ENCODE results near the gene FBXL16.
A peak's percentile ranks its signal among the peaks of the same experiment; 100 is the strongest.
"Not testable (repeated sequence)": the region's sequence is repeated elsewhere in the genome, so short reads cannot be mapped to it uniquely, and the experiment has no call there.

FBXL16 gene

DNA sequence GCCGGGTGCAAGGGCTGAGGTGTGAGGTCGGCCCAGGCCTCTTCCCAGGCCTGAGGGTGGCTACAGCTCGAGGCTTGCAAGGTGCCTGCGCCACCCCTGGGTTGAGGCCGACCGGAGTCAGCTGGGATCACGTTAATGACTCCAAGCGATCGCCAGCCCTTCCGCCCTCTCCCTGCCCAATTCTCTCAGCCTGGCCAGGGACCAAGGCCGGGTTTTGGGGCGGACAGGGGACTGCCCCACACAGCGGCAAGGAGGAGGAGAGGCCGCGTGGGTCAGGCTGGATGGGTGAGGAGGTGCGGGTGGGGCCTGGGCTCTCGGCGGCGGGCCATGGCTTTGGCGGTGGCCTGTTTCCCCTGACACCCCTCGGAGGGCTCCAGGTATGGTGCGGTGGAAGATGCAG lies 12.2 kb downstream of the FBXL16 start:
- Histone ChIP-seq H3K27me3 (ENCODE audit: low read depth, low read length) (no peaks in the 10 kb centered on the region), H3K4me3 (ENCODE audit: low read length) (no peak overlapping the region)

DNA sequence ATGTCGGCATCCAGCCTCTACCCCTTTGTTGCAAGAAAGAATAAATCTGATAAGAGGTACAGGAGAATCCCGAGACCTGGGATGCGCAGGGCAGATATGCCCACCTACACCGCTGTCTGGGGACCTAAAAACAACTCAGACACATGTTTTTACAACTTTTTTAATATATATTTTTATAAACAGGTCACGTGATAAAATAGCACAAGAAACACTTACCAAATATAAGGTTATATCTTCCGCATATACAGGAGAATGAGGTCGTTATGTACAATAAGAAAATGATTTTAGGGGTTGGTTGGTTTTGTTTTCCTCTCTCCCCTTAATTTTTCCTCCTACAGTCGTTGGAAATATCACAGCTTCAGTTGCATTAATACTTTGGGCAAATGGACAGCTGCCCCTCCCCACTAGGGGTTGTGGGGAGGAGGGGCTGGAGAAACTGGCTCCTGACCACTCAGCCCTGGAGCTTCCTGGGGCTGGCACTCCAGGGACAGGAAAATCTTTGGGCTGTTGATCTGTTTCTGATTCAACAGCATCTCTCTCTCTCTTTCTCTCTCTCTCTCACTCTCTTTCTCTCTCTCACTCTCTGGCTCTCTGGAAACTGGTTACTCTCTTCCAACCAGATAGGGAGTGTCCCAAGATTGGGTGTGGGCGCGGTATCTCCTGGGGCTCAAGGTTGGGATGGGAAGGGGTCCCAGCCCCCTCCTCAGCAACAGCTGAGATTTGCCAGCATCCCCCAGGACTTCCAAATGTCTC lies 13.1 kb downstream of the FBXL16 start:
- no peaks in the 10 kb centered on the region for H3K27me3 ChIP-seq (ENCODE audit: low read depth, low read length)
- H2AFZ ChIP-seq (ENCODE audit: low read depth, low read length), result no peak overlapping the region
- H3K27ac ChIP-seq (ENCODE audit: low read length), result no peak overlapping the region
- no peak overlapping the region for H3K9ac ChIP-seq (ENCODE audit: low read length)
- H3K79me2 ChIP-seq (ENCODE audit: low read length), result peaks cover 15% of the 10 kb centered on the region
- no peak overlapping the region for H3K4me3 ChIP-seq (ENCODE audit: low read length)
- no peaks in the 10 kb centered on the region for H3K36me3 ChIP-seq (replicated peaks; ENCODE audit: low read depth, low read length)
- H3K9me3 ChIP-seq (ENCODE audit: insufficient read depth, low read length), result no peaks in the 10 kb centered on the region
- H4K20me1 ChIP-seq (ENCODE audit: insufficient read depth, low read length), result no peaks in the 10 kb centered on the region
- H3K4me2 ChIP-seq (ENCODE audit: low read length), result no peak overlapping the region
- peaks cover 9% of the 10 kb centered on the region for H3K4me1 ChIP-seq (ENCODE audit: low read length)
- TF ChIP-seq, protein P1, sequence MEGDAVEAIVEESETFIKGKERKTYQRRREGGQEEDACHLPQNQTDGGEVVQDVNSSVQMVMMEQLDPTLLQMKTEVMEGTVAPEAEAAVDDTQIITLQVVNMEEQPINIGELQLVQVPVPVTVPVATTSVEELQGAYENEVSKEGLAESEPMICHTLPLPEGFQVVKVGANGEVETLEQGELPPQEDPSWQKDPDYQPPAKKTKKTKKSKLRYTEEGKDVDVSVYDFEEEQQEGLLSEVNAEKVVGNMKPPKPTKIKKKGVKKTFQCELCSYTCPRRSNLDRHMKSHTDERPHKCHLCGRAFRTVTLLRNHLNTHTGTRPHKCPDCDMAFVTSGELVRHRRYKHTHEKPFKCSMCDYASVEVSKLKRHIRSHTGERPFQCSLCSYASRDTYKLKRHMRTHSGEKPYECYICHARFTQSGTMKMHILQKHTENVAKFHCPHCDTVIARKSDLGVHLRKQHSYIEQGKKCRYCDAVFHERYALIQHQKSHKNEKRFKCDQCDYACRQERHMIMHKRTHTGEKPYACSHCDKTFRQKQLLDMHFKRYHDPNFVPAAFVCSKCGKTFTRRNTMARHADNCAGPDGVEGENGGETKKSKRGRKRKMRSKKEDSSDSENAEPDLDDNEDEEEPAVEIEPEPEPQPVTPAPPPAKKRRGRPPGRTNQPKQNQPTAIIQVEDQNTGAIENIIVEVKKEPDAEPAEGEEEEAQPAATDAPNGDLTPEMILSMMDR (IDR thresholded peaks at IDR 0.05; ENCODE audit: low read depth, low read length), result no peak
- TF ChIP-seq EZH2phosphoT487 (IDR thresholded peaks at IDR 0.05; ENCODE audit: low read depth), result no peak

More for the DNA sequence above, 12.2 kb downstream of the FBXL16 start:
- H3K27ac ChIP-seq (ENCODE audit: low read length), result no peak overlapping the region
- H2AFZ ChIP-seq (ENCODE audit: low read depth, low read length), result no peak overlapping the region
- H3K79me2 ChIP-seq (ENCODE audit: low read length), result peaks cover 15% of the 10 kb centered on the region
- H3K4me1 ChIP-seq (ENCODE audit: low read length), result peaks cover 9% of the 10 kb centered on the region
- TF ChIP-seq, protein P1 (IDR thresholded peaks at IDR 0.05; ENCODE audit: low read depth, low read length), result no peak
- TF ChIP-seq EZH2phosphoT487 (IDR thresholded peaks at IDR 0.05; ENCODE audit: low read depth), result no peak
- H4K20me1 ChIP-seq (ENCODE audit: insufficient read depth, low read length), result no peaks in the 10 kb centered on the region
- no peaks in the 10 kb centered on the region for H3K9me3 ChIP-seq (ENCODE audit: insufficient read depth, low read length)
- no peak overlapping the region for H3K4me2 ChIP-seq (ENCODE audit: low read length)
- no peaks in the 10 kb centered on the region for H3K36me3 ChIP-seq (replicated peaks; ENCODE audit: low read depth, low read length)
- no peak overlapping the region for H3K9ac ChIP-seq (ENCODE audit: low read length)

- H3K27ac ChIP-seq (ENCODE audit: low read length); H2AFZ ChIP-seq (ENCODE audit: low read depth, low read length); H3K4me1 ChIP-seq (ENCODE audit: low read length); H3K4me2 ChIP-seq (ENCODE audit: low read length); H3K36me3 ChIP-seq (replicated peaks; ENCODE audit: low read depth, low read length); H3K9ac ChIP-seq (ENCODE audit: low read length); H3K27me3 ChIP-seq (ENCODE audit: low read depth, low read length); H4K20me1 ChIP-seq (ENCODE audit: insufficient read depth, low read length); H3K4me3 ChIP-seq (ENCODE audit: low read length); H3K9me3 ChIP-seq (ENCODE audit: insufficient read depth, low read length): not testable (repeated sequence)
- peaks cover 15% of the 10 kb centered on the region for H3K79me2 ChIP-seq (ENCODE audit: low read length)
These were observed 14.4 kb downstream of the FBXL16 start for GRCh38 chr16:691242-691641.

GRCh38 chr16:689175-689897 lies 16.3 kb downstream of the FBXL16 start:
- Histone ChIP-seq H3K4me3 (ENCODE audit: low read length) (peak overlapping the region; percentile 93), H3K9ac (ENCODE audit: low read length) (peak overlapping the region; percentile 81), H4K20me1 (ENCODE audit: insufficient read depth, low read length) (no peaks in the 10 kb centered on the region), H3K27ac (ENCODE audit: low read length) (no peak overlapping the region; the same call in 1 of the 2 replicates), H3K4me2 (ENCODE audit: low read length) (peak overlapping the region; percentile 84), H3K36me3 (replicated peaks; ENCODE audit: low read depth, low read length) (peaks cover 3% of the 10 kb centered on the region), H3K9me3 (ENCODE audit: insufficient read depth, low read length) (no peaks in the 10 kb centered on the region), H3K27me3 (ENCODE audit: low read depth, low read length) (no peaks in the 10 kb centered on the region), H3K79me2 (ENCODE audit: low read length) (peaks cover 15% of the 10 kb centered on the region), H2AFZ (ENCODE audit: low read depth, low read length) (no peak overlapping the region), H3K4me1 (ENCODE audit: low read length) (peaks cover 9% of the 10 kb centered on the region)
- no peak for TF ChIP-seq EZH2phosphoT487 (IDR thresholded peaks at IDR 0.05; ENCODE audit: low read depth)
- TF ChIP-seq, protein P1 (IDR thresholded peaks at IDR 0.05; ENCODE audit: low read depth, low read length), result no peak
